Endometrium (tissue), 2 donors: ENCODE results near the gene CGRRF1.

Experiments used
- FAIRE-seq: peaks from 2 replicates; lab custom pipeline; 2012; peaks lifted over from hg19 to GRCh38; lab: Jason Lieb, UNC
- donor health status: control.
- donor health status: control.

Gene CGRRF1

GRCh38 chr14:54548491-54548890, 38.8 kb downstream of the CGRRF1 start:
- FAIRE-seq: no peak

- no peak for FAIRE-seq
These were observed 40.2 kb downstream of the CGRRF1 start for GRCh38 chr14:54549862-54550261.

GRCh38 chr14:54550514-54550913, 40.8 kb downstream of the CGRRF1 start:
- no peak for FAIRE-seq

GRCh38 chr14:54554401-54554800, 44.7 kb downstream of the CGRRF1 start:
- FAIRE-seq: no peak

- FAIRE-seq: no peak
These were observed 45.9 kb downstream of the CGRRF1 start for GRCh38 chr14:54555651-54556050.

- FAIRE-seq: no peak
These were observed 46.8 kb downstream of the CGRRF1 start for GRCh38 chr14:54556535-54556934.

- no peak for FAIRE-seq
These were observed 52.6 kb downstream of the CGRRF1 start for GRCh38 chr14:54562334-54562733.

GRCh38 chr14:54564071-54564867, 54.6 kb downstream of the CGRRF1 start:
- peak; percentile 96 for FAIRE-seq

- FAIRE-seq: no peak
These were observed 55.4 kb downstream of the CGRRF1 start for GRCh38 chr14:54564868-54565784.

GRCh38 chr14:54565785-54566409, 56.2 kb downstream of the CGRRF1 start:
- no peak for FAIRE-seq

GRCh38 chr14:54566410-54567223, 56.9 kb downstream of the CGRRF1 start, which contains the start of gene SAMD4A:
SAMD4A (plus strand) TSS chr14:54567128; CDS start chr14:54567917, 789 bp downstream.
- FAIRE-seq: no peak

GRCh38 chr14:54567224-54567638, 57.5 kb downstream of the CGRRF1 start:
- no peak for FAIRE-seq

GRCh38 chr14:54567639-54568561, 58.2 kb downstream of the CGRRF1 start:
- FAIRE-seq: no peak

GRCh38 chr14:54568821-54569595, 59.3 kb downstream of the CGRRF1 start:
- no peak for FAIRE-seq

GRCh38 chr14:54570047-54570446, 60.3 kb downstream of the CGRRF1 start:
- FAIRE-seq: no peak

GRCh38 chr14:54570631-54571415, 61.1 kb downstream of the CGRRF1 start:
- FAIRE-seq: no peak

GRCh38 chr14:54572316-54572715, 62.6 kb downstream of the CGRRF1 start:
- no peak for FAIRE-seq

- FAIRE-seq: no peak
These were observed 64.8 kb downstream of the CGRRF1 start for GRCh38 chr14:54574528-54574927.

- FAIRE-seq: no peak
These were observed 67.8 kb downstream of the CGRRF1 start for GRCh38 chr14:54577494-54577893.
